ENCODE measurements around the gene EPB41L4A. TPM values are rescaled to one million over a fixed set of nuclear protein-coding genes. Genes with fewer than 3 reads are reported as not detected.

Gene EPB41L4A
- total RNA-seq, 1 donor from 2014 or later = 2.7 TPM

GRCh38 chr5:112264151-112264550 is 154.9 kb downstream of the EPB41L4A start:
- H3K9me3 Mint-ChIP-seq (ENCODE audit: unreplicated experiment) = no peaks in the 10 kb centered on the region
- H3K27me3 Mint-ChIP-seq (ENCODE audit: unreplicated experiment) = no peaks in the 10 kb centered on the region
- no peak for TF ChIP-seq CTCF (IDR thresholded peaks at IDR 0.05)
- H3K27ac Mint-ChIP-seq (ENCODE audit: unreplicated experiment) = no peak overlapping the region
- no peaks in the 10 kb centered on the region for H3K4me1 Mint-ChIP-seq (ENCODE audit: unreplicated experiment)
- no peaks in the 10 kb centered on the region for H3K36me3 Mint-ChIP-seq (ENCODE audit: unreplicated experiment)
- no peak overlapping the region for H3K4me3 Mint-ChIP-seq (ENCODE audit: unreplicated experiment)
- no peak for DNase-seq (ENCODE audit: extremely low spot score, unreplicated experiment)

- Mint-ChIP-seq H3K4me3 (ENCODE audit: unreplicated experiment) (no peak overlapping the region), H3K27me3 (ENCODE audit: unreplicated experiment) (no peaks in the 10 kb centered on the region), H3K27ac (ENCODE audit: unreplicated experiment) (no peak overlapping the region), H3K36me3 (ENCODE audit: unreplicated experiment) (no peaks in the 10 kb centered on the region), H3K9me3 (ENCODE audit: unreplicated experiment) (no peaks in the 10 kb centered on the region), H3K4me1 (ENCODE audit: unreplicated experiment) (no peaks in the 10 kb centered on the region)
- DNase-seq (ENCODE audit: extremely low spot score, unreplicated experiment) = no peak
- no peak for TF ChIP-seq CTCF (IDR thresholded peaks at IDR 0.05)
Measured at GRCh38 chr5:112263469-112263868, 155.6 kb downstream of the EPB41L4A start.

- peaks cover 2% of the 10 kb centered on the region for H3K27me3 Mint-ChIP-seq (ENCODE audit: unreplicated experiment)
- no peak for DNase-seq (ENCODE audit: extremely low spot score, unreplicated experiment)
- no peaks in the 10 kb centered on the region for H3K9me3 Mint-ChIP-seq (ENCODE audit: unreplicated experiment)
- H3K4me3 Mint-ChIP-seq (ENCODE audit: unreplicated experiment) = no peak overlapping the region
- no peak for TF ChIP-seq CTCF (IDR thresholded peaks at IDR 0.05)
- no peak overlapping the region for H3K27ac Mint-ChIP-seq (ENCODE audit: unreplicated experiment)
- no peaks in the 10 kb centered on the region for H3K36me3 Mint-ChIP-seq (ENCODE audit: unreplicated experiment)
- H3K4me1 Mint-ChIP-seq (ENCODE audit: unreplicated experiment) = no peaks in the 10 kb centered on the region
Measured at GRCh38 chr5:112258571-112258970, 160.5 kb downstream of the EPB41L4A start.

- H3K27ac Mint-ChIP-seq (ENCODE audit: unreplicated experiment) = no peak overlapping the region
- H3K4me3 Mint-ChIP-seq (ENCODE audit: unreplicated experiment) = no peak overlapping the region
- DNase-seq (ENCODE audit: extremely low spot score, unreplicated experiment) = no peak
- H3K4me1 Mint-ChIP-seq (ENCODE audit: unreplicated experiment) = no peaks in the 10 kb centered on the region
- H3K9me3 Mint-ChIP-seq (ENCODE audit: unreplicated experiment) = no peaks in the 10 kb centered on the region
- no peaks in the 10 kb centered on the region for H3K36me3 Mint-ChIP-seq (ENCODE audit: unreplicated experiment)
- no peak for TF ChIP-seq CTCF (IDR thresholded peaks at IDR 0.05)
- H3K27me3 Mint-ChIP-seq (ENCODE audit: unreplicated experiment) = peaks cover 2% of the 10 kb centered on the region
Measured at GRCh38 chr5:112257976-112258375, 161.1 kb downstream of the EPB41L4A start.

GRCh38 chr5:112257005-112257404 is 162.1 kb downstream of the EPB41L4A start:
- H3K27ac Mint-ChIP-seq (ENCODE audit: unreplicated experiment) = no peak overlapping the region
- no peaks in the 10 kb centered on the region for H3K9me3 Mint-ChIP-seq (ENCODE audit: unreplicated experiment)
- DNase-seq (ENCODE audit: extremely low spot score, unreplicated experiment) = no peak
- H3K4me1 Mint-ChIP-seq (ENCODE audit: unreplicated experiment) = no peaks in the 10 kb centered on the region
- H3K27me3 Mint-ChIP-seq (ENCODE audit: unreplicated experiment) = peaks cover 2% of the 10 kb centered on the region
- H3K4me3 Mint-ChIP-seq (ENCODE audit: unreplicated experiment) = no peak overlapping the region
- H3K36me3 Mint-ChIP-seq (ENCODE audit: unreplicated experiment) = no peaks in the 10 kb centered on the region
- TF ChIP-seq CTCF (IDR thresholded peaks at IDR 0.05) = no peak

All from osteocyte (in vitro differentiated cells).